Neural crest cell (in vitro differentiated cells): ENCODE measurements around the gene PRMT2. TPM values are rescaled to one million over a fixed set of nuclear protein-coding genes. Genes with fewer than 3 reads are reported as not detected.
"Not testable (repeated sequence)": the region's sequence is repeated elsewhere in the genome, so short reads cannot be mapped to it uniquely, and the experiment has no call there.

Experiments used
- DNase-seq: peaks from one replicate; pipeline ENCODE4 v3.0.0; 2021; ENCODE audit warnings: low read depth, mixed read lengths, low spot score
- H3K27ac Mint-ChIP-seq: one replicate; pipeline ENCODE4 v1.8.0; 2021; ENCODE audit warnings: mild to moderate bottlenecking, mixed read lengths; ENCODE audit not compliant: unreplicated experiment
- H3K27me3 Mint-ChIP-seq: 2 replicates; pipeline ENCODE4 v1.8.0; 2021; ENCODE audit warnings: low read depth, mild to moderate bottlenecking, mixed read lengths
- H3K36me3 Mint-ChIP-seq: 2 replicates; pipeline ENCODE4 v1.8.0; 2021; ENCODE audit warnings: low read depth, mild to moderate bottlenecking, mixed read lengths
- H3K4me1 Mint-ChIP-seq: 2 replicates; pipeline ENCODE4 v1.8.0; 2021; ENCODE audit warnings: mixed read lengths
- H3K4me3 Mint-ChIP-seq: one replicate; pipeline ENCODE4 v1.8.0; 2021; ENCODE audit warnings: mild to moderate bottlenecking, mixed read lengths
- H3K9me3 Mint-ChIP-seq: 2 replicates; pipeline ENCODE4 v1.8.0; 2021; ENCODE audit warnings: mixed read lengths
- total RNA-seq: library from RNA; stranded (reverse); gene quantifications from 2 replicates; pipeline ENCODE4 v1.2.1, GENCODE V29; 2021
- TF ChIP-seq, protein P1 (sequence below): fragments of 200-600 bp; sonication (generic); conservative IDR thresholded peaks from 2 replicates; pipeline ENCODE4 v1.5.0; 2021; ENCODE audit warnings: antibody characterized with exemption, mild to moderate bottlenecking

Gene PRMT2
- total RNA-seq, 1 donor from 2014 or later, result 109 TPM

DNA sequence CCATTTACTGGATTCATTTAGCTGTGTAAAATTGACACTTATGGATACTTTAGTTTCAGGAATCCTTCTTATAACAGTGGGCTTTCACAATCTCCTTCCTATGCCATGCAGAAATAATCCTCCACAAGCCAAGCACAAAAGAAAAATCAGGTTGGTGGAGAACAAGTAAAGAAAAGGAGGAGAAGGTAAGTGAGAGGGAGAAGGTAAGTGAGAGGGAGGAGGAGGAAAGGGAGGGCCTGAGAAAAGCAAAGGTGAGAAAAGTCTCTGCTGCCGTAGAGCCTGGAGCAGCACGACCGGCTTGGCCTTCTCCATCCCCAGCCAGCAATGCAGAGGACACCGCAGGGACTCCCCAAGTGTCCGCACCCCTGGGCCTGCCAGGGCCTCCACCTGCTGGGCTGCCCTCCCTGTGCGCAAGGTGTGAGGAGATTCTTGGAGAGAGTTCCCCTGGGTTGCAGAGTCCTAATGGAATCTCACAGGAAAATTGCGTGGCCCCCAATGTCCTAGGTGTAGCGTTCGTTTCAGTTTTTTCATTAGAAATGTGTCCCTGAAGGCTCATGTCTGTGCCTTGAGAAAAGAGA, 39.0 kb downstream of the PRMT2 start:
- DNase-seq, result no peak

DNA sequence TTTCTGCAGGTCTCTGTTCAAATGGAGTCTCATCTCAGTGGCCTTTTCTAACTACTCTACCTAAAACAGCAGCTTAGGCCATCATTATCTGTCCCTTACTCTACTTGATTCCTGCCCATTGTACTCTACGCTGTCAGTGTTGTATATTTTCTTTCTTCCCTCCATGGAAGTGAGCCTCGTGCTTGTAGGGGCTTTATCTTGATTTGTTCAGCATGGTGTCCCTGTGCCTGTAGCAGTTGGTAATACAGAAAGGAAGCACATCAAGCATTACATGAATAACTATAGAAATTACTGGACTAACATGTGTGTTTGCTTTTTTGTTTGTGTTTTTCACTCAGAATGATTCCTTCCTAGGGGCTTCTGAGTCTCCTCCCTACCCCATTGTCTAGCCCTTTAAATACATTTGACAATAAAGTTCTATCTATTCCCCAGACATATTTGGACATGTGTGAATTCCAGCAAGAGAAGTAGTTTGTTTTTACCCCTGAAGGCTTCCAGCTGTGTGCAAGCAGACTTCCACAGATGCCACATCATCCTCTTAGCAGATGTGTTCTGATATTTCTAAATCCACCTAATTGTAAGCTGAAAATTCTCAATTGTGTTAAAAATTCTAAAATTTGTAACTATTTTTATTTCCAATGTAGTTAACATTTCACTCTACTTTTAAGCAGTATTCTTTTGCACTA, 40.3 kb downstream of the PRMT2 start:
- Mint-ChIP-seq H3K9me3 (peaks cover 3% of the 10 kb centered on the region), H3K27ac (no peak overlapping the region), H3K4me3 (no peak overlapping the region), H3K27me3 (no peaks in the 10 kb centered on the region), H3K4me1 (no peaks in the 10 kb centered on the region), H3K36me3 (no peaks in the 10 kb centered on the region)
- no peak for DNase-seq
- TF ChIP-seq, protein P1, sequence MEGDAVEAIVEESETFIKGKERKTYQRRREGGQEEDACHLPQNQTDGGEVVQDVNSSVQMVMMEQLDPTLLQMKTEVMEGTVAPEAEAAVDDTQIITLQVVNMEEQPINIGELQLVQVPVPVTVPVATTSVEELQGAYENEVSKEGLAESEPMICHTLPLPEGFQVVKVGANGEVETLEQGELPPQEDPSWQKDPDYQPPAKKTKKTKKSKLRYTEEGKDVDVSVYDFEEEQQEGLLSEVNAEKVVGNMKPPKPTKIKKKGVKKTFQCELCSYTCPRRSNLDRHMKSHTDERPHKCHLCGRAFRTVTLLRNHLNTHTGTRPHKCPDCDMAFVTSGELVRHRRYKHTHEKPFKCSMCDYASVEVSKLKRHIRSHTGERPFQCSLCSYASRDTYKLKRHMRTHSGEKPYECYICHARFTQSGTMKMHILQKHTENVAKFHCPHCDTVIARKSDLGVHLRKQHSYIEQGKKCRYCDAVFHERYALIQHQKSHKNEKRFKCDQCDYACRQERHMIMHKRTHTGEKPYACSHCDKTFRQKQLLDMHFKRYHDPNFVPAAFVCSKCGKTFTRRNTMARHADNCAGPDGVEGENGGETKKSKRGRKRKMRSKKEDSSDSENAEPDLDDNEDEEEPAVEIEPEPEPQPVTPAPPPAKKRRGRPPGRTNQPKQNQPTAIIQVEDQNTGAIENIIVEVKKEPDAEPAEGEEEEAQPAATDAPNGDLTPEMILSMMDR, result no peak

More for the DNA sequence above, 39.0 kb downstream of the PRMT2 start:
- Mint-ChIP-seq H3K27ac (no peak overlapping the region), H3K27me3 (no peaks in the 10 kb centered on the region), H3K9me3 (peaks cover 3% of the 10 kb centered on the region), H3K4me3 (no peak overlapping the region), H3K4me1 (no peaks in the 10 kb centered on the region), H3K36me3 (no peaks in the 10 kb centered on the region)
- TF ChIP-seq, protein P1, result no peak

DNA sequence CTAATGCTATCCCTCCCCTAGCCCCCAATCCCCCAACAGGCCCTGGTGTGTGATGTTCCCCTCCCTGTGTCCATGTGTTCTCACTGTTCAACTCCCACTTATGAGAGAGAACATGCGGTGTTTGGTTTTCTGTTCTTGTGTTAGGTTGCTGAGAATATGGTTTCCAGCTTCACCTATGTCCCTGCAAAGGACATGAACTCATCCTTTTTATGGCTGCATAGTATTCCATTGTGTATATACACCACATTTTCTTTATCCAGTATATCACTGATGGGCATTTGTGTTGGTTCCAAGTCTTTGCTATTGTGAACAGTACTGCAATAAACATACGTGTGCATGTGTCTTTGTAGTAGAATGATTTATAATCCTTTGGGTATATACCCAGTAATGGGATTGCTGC, 41.1 kb downstream of the PRMT2 start:
- H3K36me3 Mint-ChIP-seq, H3K27ac Mint-ChIP-seq, H3K27me3 Mint-ChIP-seq: not testable (repeated sequence)

DNA sequence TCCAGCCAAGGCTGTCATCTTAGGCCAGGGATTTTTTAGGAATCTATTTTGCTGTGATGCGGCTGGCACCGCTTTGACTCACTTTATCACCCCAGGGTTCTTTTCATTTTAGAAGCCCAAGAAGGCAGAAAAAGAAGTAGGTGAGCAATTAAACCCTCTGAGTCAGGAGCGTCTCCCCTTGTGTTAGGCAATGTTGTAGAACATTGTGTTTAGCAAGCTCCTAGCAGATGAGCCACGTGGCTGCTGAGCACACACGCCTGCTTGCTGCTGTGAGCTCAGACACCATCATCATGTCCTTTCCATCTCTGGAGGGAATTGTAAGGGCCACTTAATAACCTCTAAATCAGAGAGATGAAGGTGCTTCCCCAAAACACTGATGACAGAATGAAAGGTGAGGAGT, 46.1 kb downstream of the PRMT2 start:
- H3K27ac Mint-ChIP-seq, H3K36me3 Mint-ChIP-seq, H3K4me1 Mint-ChIP-seq, H3K9me3 Mint-ChIP-seq, H3K27me3 Mint-ChIP-seq, DNase-seq, H3K4me3 Mint-ChIP-seq: not testable (repeated sequence)

More for the DNA sequence above, 41.1 kb downstream of the PRMT2 start:
- DNase-seq, H3K4me3 Mint-ChIP-seq, H3K4me1 Mint-ChIP-seq, H3K9me3 Mint-ChIP-seq: not testable (repeated sequence)

DNA sequence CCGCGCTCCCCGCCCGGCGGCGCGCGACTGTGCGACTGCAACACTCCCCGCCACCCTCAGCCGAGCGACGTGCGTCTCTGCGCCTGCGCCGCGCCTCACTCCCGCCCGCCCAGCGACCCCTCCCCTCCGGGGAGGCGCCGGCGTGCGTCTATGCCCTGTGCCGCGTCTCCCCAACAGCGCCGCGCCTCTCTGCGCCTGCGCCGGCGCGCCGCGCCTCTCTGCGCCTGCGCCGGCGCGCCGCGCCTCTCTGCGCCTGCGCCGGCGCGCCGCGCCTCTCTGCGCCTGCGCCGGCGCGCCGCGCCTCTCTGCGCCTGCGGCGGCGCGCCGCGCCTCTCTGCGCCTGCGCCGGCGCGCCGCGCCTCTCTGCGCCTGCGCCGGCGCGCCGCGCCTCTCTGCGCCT, 63.2 kb downstream of the PRMT2 start:
- DNase-seq, H3K36me3 Mint-ChIP-seq, H3K4me3 Mint-ChIP-seq, H3K4me1 Mint-ChIP-seq, H3K9me3 Mint-ChIP-seq, H3K27me3 Mint-ChIP-seq, H3K27ac Mint-ChIP-seq: not testable (repeated sequence)

DNA sequence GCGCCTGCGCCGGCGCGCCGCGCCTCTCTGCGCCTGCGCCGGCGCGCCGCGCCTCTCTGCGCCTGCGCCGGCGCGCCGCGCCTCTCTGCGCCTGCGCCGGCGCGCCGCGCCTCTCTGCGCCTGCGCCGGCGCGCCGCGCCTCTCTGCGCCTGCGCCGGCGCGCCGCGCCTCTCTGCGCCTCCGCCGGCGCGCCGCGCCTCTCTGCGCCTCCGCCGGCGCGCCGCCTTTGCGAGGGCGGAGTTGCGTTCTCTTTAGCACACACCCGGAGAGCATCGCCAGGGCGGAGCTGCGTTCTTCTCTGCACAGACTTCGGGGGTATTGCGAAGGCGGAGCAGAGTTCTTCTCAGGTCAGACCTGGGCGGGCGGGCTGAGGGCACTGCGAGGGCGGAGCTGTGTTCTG, 63.6 kb downstream of the PRMT2 start:
- not testable (repeated sequence) for H3K36me3 Mint-ChIP-seq, H3K27ac Mint-ChIP-seq, H3K27me3 Mint-ChIP-seq, H3K9me3 Mint-ChIP-seq, H3K4me1 Mint-ChIP-seq, H3K4me3 Mint-ChIP-seq, DNase-seq

Other genes starting within 250 kb of the PRMT2 start
- gene DIP2A, start 176.8 kb upstream of the PRMT2 start, total RNA-seq, result 57.8 and 61.2 TPM in 2 replicates
- gene S100B, start 30.6 kb upstream of the PRMT2 start, total RNA-seq, result 29.9 and 37.3 TPM in 2 replicates